Neuronal stem cell (in vitro differentiated cells): ENCODE data around the gene DTL.
"Not testable (repeated sequence)": the region's sequence is repeated elsewhere in the genome, so short reads cannot be mapped to it uniquely, and the experiment has no call there.

ENCODE experiments used
- DNase-seq: peaks from one replicate; pipeline ENCODE4 v3.0.0-alpha.2; 2013; ENCODE audit warnings: low spot score
- H2AFZ ChIP-seq: one replicate; pipeline ENCODE4 v1.6.1; 2013; ENCODE audit warnings: mild to moderate bottlenecking, low read length, inconsistent platforms
- H2AK5ac ChIP-seq: 2 replicates; pipeline ENCODE4 v1.6.1; 2013; ENCODE audit warnings: low read depth, mild to moderate bottlenecking, inconsistent platforms, low read length, moderate library complexity, mixed read lengths
- H2BK120ac ChIP-seq: 2 replicates; pipeline ENCODE4 v1.6.1; 2013; ENCODE audit warnings: low read depth, mild to moderate bottlenecking, inconsistent platforms, low read length, moderate library complexity, mixed read lengths
- H2BK12ac ChIP-seq: one replicate; pipeline ENCODE4 v1.6.1; 2013; ENCODE audit warnings: low read length, inconsistent platforms
- H2BK15ac ChIP-seq: 2 replicates; pipeline ENCODE4 v1.6.1; 2013; ENCODE audit warnings: mild to moderate bottlenecking, low read length, inconsistent platforms, mixed read lengths
- H2BK5ac ChIP-seq: one replicate; pipeline ENCODE4 v1.6.1; 2013; ENCODE audit warnings: inconsistent platforms, mild to moderate bottlenecking, low read length, moderate library complexity
- H3K14ac ChIP-seq: one replicate; pipeline ENCODE4 v1.6.1; 2013; ENCODE audit warnings: low read length, inconsistent platforms
- H3K18ac ChIP-seq: 2 replicates; pipeline ENCODE4 v1.6.1; 2013; ENCODE audit warnings: low read length, inconsistent platforms
- H3K23ac ChIP-seq: 2 replicates; pipeline ENCODE4 v1.6.1; 2013; ENCODE audit warnings: low read depth, mild to moderate bottlenecking, mixed read lengths, low read length, inconsistent platforms; ENCODE audit not compliant: poor library complexity
- H3K27ac ChIP-seq: replicated peaks from 3 replicates; pipeline ENCODE4 v1.5.1; 2013; ENCODE audit warnings: low read length, inconsistent platforms
- H3K27me3 ChIP-seq, 3 experiments: 2 replicates each; pipeline ENCODE4 v1.6.1; 2013; ENCODE audit warnings: low read length in 3 of 3, mild to moderate bottlenecking in 2 of 3, inconsistent platforms in 1 of 3, low read depth in 1 of 3, mixed read lengths in 1 of 3, moderate library complexity in 1 of 3; ENCODE audit not compliant: control insufficient read depth in 3 of 3, insufficient read depth in 3 of 3
- H3K36me3 ChIP-seq, 2 donors: replicated peaks in 1 of 2; 2 replicates each; pipeline ENCODE4 v1.6.1; 2013; ENCODE audit warnings: low read length in 2 of 2; ENCODE audit not compliant: control insufficient read depth in 2 of 2, insufficient read depth in 2 of 2
- H3K4ac ChIP-seq: 2 replicates; pipeline ENCODE4 v1.6.1; 2013; ENCODE audit warnings: inconsistent platforms, mild to moderate bottlenecking, low read length, moderate library complexity
- H3K4me1 ChIP-seq, 2 donors: 1 replicate in 1 of 2; 2 replicates in 1 of 2; pipeline ENCODE4 v1.6.1; 2013; ENCODE audit warnings: low read length in 2 of 2, low read depth in 1 of 2; ENCODE audit not compliant: control insufficient read depth in 2 of 2, insufficient read depth in 1 of 2
- H3K4me2 ChIP-seq: one replicate; pipeline ENCODE4 v1.6.1; 2013; ENCODE audit warnings: mild to moderate bottlenecking, low read length, inconsistent platforms; ENCODE audit not compliant: insufficient read depth, poor library complexity, severe bottlenecking
- H3K4me3 ChIP-seq, 2 donors: 2 replicates each; pipeline ENCODE4 v1.5.1; 2013; ENCODE audit warnings: low read length in 2 of 2, mild to moderate bottlenecking in 2 of 2, inconsistent platforms in 1 of 2, moderate library complexity in 1 of 2
- H3K79me1 ChIP-seq: one replicate; pipeline ENCODE4 v1.6.1; 2013; ENCODE audit warnings: low read depth, mild to moderate bottlenecking, inconsistent platforms, low read length, moderate library complexity
- H3K9ac ChIP-seq: one replicate; pipeline ENCODE4 v1.6.1; 2013; ENCODE audit warnings: mild to moderate bottlenecking, low read depth, low read length, inconsistent platforms; ENCODE audit not compliant: poor library complexity
- H3K9me3 ChIP-seq, 2 donors: replicated peaks in 1 of 2; 2 replicates each; pipeline versions ENCODE3 to v1.6.1; 2013; ENCODE audit warnings: low read length in 2 of 2, mild to moderate bottlenecking in 2 of 2, inconsistent platforms in 1 of 2, low read depth in 1 of 2, mixed read lengths in 1 of 2, moderate library complexity in 1 of 2; ENCODE audit not compliant: control insufficient read depth in 2 of 2, insufficient read depth in 1 of 2
- H4K8ac ChIP-seq: one replicate; pipeline ENCODE4 v1.6.1; 2013; ENCODE audit warnings: low read depth, mild to moderate bottlenecking, inconsistent platforms, low read length, moderate library complexity
- H4K91ac ChIP-seq: one replicate; pipeline ENCODE4 v1.6.1; 2013; ENCODE audit warnings: low read length, low read depth, mild to moderate bottlenecking, inconsistent platforms; ENCODE audit not compliant: poor library complexity
- WGBS, 2 donors: extraction: QIAGEN DNeasy Blood & Tissue Kit; methylation state at CpG; one replicate each; pipeline ENCODE4 v1.1.7; 2013; ENCODE audit warnings: missing lambda C conversion rate in 2 of 2, mixed read lengths in 1 of 2; ENCODE audit not compliant: insufficient read length in 2 of 2, insufficient replicate concordance in 1 of 2; ENCODE audit errors: extremely low coverage in 2 of 2; 5-methylcytosine and 5-hydroxymethylcytosine counted together

DTL gene

DNA sequence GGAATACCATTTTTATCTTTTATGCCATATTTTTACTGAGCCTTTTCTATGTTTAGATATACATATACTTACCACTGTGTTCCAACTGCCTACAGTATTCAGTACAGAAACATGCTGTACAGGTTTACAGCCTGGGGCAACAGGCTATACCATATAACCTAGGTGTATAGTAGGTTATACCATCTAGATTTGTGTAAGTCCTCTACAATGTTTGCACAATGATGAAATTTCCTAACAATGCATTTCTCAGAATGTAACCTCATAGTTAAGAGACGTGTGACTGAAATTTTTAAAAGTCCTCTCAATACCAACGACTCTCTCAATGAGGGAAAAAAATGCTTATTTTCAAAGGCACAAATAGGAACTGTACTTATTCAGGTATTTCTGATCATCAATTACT, 21.9 kb upstream of the DTL start:
- Histone ChIP-seq H2AFZ (no peak overlapping the region), H3K4me3 (no peak overlapping the region), H3K36me3 (peaks cover 6 to 70% of the 10 kb centered on the region in 2 donors), H4K91ac (no peak overlapping the region), H2BK15ac (no peak overlapping the region), H3K18ac (no peak overlapping the region), H3K4me1 (no peaks in the 10 kb centered on the region), H3K79me1 (no peaks in the 10 kb centered on the region), H3K4me2 (no peak overlapping the region), H3K23ac (no peak overlapping the region), H3K27ac (no peak overlapping the region), H3K9ac (no peak overlapping the region), H2BK5ac (no peak overlapping the region), H3K27me3 (no peaks in the 10 kb centered on the region), H3K9me3 (peaks cover 0 to 9% of the 10 kb centered on the region in 2 donors), H2AK5ac (no peak overlapping the region), H2BK12ac (no peak overlapping the region), H4K8ac (no peak overlapping the region), H2BK120ac (no peak overlapping the region), H3K4ac (no peak overlapping the region), H3K14ac (no peak overlapping the region)
- no CpG with 5 or more reads among the region's 2 CpGs for WGBS, 2 donors
- no peak for DNase-seq

DNA sequence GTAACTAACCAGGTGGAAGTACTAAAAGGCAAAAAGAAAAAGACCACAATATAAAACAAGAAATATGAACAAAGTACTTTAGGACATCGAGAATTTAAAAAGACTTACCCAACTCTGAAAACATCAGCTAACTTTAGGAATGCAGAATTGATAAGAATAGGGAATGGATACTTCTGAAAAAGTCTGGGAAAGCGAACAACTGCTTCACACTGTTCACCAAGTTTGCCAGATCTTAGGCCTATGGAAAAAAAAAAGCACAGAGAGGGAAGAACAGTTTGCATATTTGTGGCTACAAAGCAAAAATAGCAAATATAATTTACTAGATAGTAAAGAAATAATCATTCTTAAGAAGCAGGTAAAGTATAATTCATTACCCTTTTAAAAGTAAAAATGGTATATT, 14.6 kb upstream of the DTL start:
- Histone ChIP-seq H3K4me3 (no peak overlapping the region), H2BK15ac (no peak overlapping the region), H4K8ac (no peak overlapping the region), H3K9me3 (peaks cover 3 to 27% of the 10 kb centered on the region in 2 donors), H3K36me3 (peaks cover 7 to 67% of the 10 kb centered on the region in 2 donors), H2BK12ac (no peak overlapping the region), H3K18ac (no peak overlapping the region), H2AFZ (no peak overlapping the region), H2AK5ac (no peak overlapping the region), H3K4me2 (no peak overlapping the region), H3K4me1 (no peaks in the 10 kb centered on the region), H3K23ac (no peak overlapping the region), H3K14ac (no peak overlapping the region), H2BK120ac (no peak overlapping the region), H3K27me3 (no peaks in the 10 kb centered on the region), H3K9ac (no peak overlapping the region), H4K91ac (no peak overlapping the region), H3K79me1 (no peaks in the 10 kb centered on the region), H3K4ac (no peak overlapping the region), H3K27ac (no peak overlapping the region), H2BK5ac (no peak overlapping the region)
- no CpG with 5 or more reads among the region's 2 CpGs for WGBS, 2 donors
- DNase-seq, result no peak

DNA sequence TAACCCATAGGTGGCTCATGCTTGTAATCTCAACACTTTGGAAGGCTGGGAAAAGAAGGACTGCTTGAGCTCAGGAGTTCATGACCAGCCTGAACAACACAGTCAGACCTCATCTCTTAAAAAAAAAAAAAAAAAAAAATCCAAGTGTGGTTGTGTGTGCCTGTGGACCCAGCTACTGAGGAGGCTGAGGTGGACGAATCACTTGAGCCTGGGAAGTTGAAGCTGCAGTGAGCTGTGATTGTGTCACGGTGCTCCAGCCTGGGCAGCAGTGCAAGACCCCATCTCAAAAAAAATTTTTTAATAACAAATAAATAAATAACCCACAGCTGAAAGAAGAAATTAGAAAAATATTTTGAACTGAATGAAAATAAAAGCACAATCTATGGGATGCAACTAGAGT, 14.0 kb upstream of the DTL start:
- H3K9me3 ChIP-seq, result peaks cover 3 to 21% of the 10 kb centered on the region in 2 donors
- no peak overlapping the region for H3K23ac ChIP-seq
- no CpG with 5 or more reads among the region's 2 CpGs for WGBS, 2 donors
- H3K4ac ChIP-seq, result no peak overlapping the region
- H3K9ac ChIP-seq, result no peak overlapping the region
- H3K18ac ChIP-seq, result no peak overlapping the region
- H2AK5ac ChIP-seq, result no peak overlapping the region
- no peak overlapping the region for H3K27ac ChIP-seq
- no peaks in the 10 kb centered on the region for H3K4me1 ChIP-seq
- no peak overlapping the region for H2BK12ac ChIP-seq
- no peak overlapping the region for H2AFZ ChIP-seq
- H2BK5ac ChIP-seq, result no peak overlapping the region
- H2BK15ac ChIP-seq, result no peak overlapping the region
- no peaks in the 10 kb centered on the region for H3K27me3 ChIP-seq
- H4K91ac ChIP-seq, result no peak overlapping the region
- H3K36me3 ChIP-seq, result peaks cover 8 to 65% of the 10 kb centered on the region in 2 donors
- no peak overlapping the region for H2BK120ac ChIP-seq
- no peak overlapping the region for H3K4me3 ChIP-seq
- no peak overlapping the region for H3K14ac ChIP-seq
- H3K4me2 ChIP-seq, result no peak overlapping the region
- H3K79me1 ChIP-seq, result no peaks in the 10 kb centered on the region
- no peak overlapping the region for H4K8ac ChIP-seq
- no peak for DNase-seq

DNA sequence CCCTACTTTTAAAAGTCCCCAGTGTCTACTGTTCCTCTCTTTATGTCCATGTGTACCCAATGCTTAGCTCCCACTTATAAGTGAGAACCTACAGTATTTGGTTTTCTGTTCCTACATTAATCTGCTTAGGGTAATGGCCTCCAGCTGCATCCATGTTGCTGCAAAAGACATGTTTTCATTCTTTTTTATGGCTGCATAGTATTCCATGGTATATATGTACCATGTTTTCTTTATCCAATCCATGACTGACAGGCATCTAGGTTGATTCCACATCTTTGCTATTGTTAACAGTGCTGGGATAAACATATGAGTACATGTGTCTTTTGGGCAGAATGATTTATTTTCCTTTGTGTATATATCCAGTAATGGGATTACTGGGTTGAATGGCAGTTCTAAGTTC, 12.6 kb upstream of the DTL start:
- H3K27me3 ChIP-seq, H3K4me1 ChIP-seq, H3K4me2 ChIP-seq, H3K9ac ChIP-seq, H4K8ac ChIP-seq, H2AFZ ChIP-seq, H3K79me1 ChIP-seq, DNase-seq, H2BK5ac ChIP-seq, H2BK12ac ChIP-seq, H4K91ac ChIP-seq, H3K14ac ChIP-seq, H2AK5ac ChIP-seq, H3K4ac ChIP-seq, H3K23ac ChIP-seq, H2BK120ac ChIP-seq, H3K18ac ChIP-seq, H3K27ac ChIP-seq, H2BK15ac ChIP-seq, H3K4me3 ChIP-seq: not testable (repeated sequence)
- peaks cover 3 to 21% of the 10 kb centered on the region in 2 donors for H3K9me3 ChIP-seq
- H3K36me3 ChIP-seq, result peaks cover 8 to 54% of the 10 kb centered on the region in 2 donors
